ENCODE results near the gene PALLD. TPM values are rescaled to one million over a fixed set of nuclear protein-coding genes. Genes with fewer than 3 reads are reported as not detected.

PALLD gene
- total and polyA plus RNA-seq, 2 experiments from 2014 or later, result 17.9 to 30.5 TPM

DNA sequence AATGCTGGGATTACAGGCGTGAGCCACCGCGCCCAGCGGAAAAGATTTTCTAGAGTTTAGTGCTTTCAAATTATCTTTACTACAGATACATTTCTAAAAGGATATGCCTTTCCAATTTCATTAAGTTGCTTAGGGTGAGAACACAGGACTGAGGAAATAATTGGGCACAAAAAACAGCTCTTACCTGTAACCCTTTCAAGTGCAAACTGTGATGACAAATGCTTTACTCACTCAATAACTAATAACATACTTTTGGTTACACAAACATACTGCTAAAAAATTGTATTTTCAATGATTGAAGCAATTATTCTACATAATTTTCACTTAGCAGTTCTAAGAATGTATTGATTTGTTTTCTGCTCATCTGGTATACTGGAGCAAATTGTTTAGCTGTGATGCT is 40.2 kb downstream of the PALLD start:
- H3K9me3 ChIP-seq (ENCODE audit: low read depth), result no peaks in the 10 kb centered on the region
- peaks cover 25% of the 10 kb centered on the region; the same call in 1 of the 2 replicates for H3F3A ChIP-seq (ENCODE audit: insufficient read depth)
- no peaks in the 10 kb centered on the region for H3K27me3 ChIP-seq (replicated peaks; ENCODE audit: insufficient read depth)
- no peak for DNase-seq
- 0 out of 2 replicates have a peak overlapping the region, but pooled peaks have one; percentile 13 for H3K27ac ChIP-seq
- in situ Hi-C loops (cut with MboI), result no loop called here
- TF ChIP-seq EZH2 (IDR thresholded peaks at IDR 0.05; ENCODE audit: insufficient read depth, poor library complexity, severe bottlenecking) (no peak), EZH2phosphoT487 (IDR thresholded peaks at IDR 0.05; ENCODE audit: insufficient read depth, low read depth) (no peak)
- 96 to 100% methylated on average over 4 of the region's 4 CpGs for WGBS, 2 experiments (ENCODE audit: low coverage in 1 of 2, low lambda C conversion rate in 2 of 2, missing lambda C conversion rate in 2 of 2)
- no peak overlapping the region for H3K9ac ChIP-seq
- no peak overlapping the region for H3K4me3 ChIP-seq
- H3K4me1 ChIP-seq (ENCODE audit: insufficient read depth), result peaks cover 35% of the 10 kb centered on the region
- peak overlapping the region; percentile 25 for H3K4me2 ChIP-seq (ENCODE audit: unreplicated experiment)
- H3K79me2 ChIP-seq (ENCODE audit: insufficient read depth), result no peaks in the 10 kb centered on the region
- H3K36me3 ChIP-seq (ENCODE audit: low read depth), result no peaks in the 10 kb centered on the region
- H4K20me1 ChIP-seq (ENCODE audit: insufficient read depth), result no peaks in the 10 kb centered on the region
- H3K9me2 ChIP-seq (ENCODE audit: insufficient read depth), result no peaks in the 10 kb centered on the region
- H2AFZ ChIP-seq, result no peak overlapping the region

DNA sequence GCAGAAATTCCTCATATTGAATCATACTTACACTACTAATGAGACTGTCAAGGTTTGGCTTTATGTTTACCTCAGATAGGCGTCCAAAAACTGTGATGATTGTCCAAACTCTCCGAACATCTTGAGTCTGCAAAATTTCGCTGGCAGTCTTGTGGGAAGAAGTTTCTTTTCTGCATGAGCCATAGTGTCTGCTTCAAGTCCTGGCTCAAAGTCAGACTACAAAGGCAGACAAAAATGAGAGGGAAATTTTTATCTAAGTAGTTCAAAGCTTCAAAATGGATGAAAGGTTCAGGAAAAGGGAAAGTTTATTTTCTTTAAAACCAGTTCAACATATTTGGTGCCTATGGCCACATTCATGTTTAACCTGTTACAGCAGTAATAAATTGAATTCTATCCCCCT is 40.7 kb downstream of the PALLD start:
- H3K27me3 ChIP-seq (replicated peaks; ENCODE audit: insufficient read depth), result no peaks in the 10 kb centered on the region
- no peaks in the 10 kb centered on the region for H3K9me2 ChIP-seq (ENCODE audit: insufficient read depth)
- no peaks in the 10 kb centered on the region for H4K20me1 ChIP-seq (ENCODE audit: insufficient read depth)
- H3K9ac ChIP-seq, result no peak overlapping the region
- H2AFZ ChIP-seq, result peak overlapping the region; percentile 43
- H3K9me3 ChIP-seq (ENCODE audit: low read depth), result no peaks in the 10 kb centered on the region
- peak; percentile 70 for DNase-seq
- no peak for TF ChIP-seq EZH2phosphoT487 (IDR thresholded peaks at IDR 0.05; ENCODE audit: insufficient read depth, low read depth)
- no peak for TF ChIP-seq EZH2 (IDR thresholded peaks at IDR 0.05; ENCODE audit: insufficient read depth, poor library complexity, severe bottlenecking)
- no peak overlapping the region for H3K4me3 ChIP-seq
- WGBS, 2 experiments (ENCODE audit: low coverage in 1 of 2, low lambda C conversion rate in 2 of 2, missing lambda C conversion rate in 2 of 2), result 6 to 18% methylated on average over 3 of the region's 3 CpGs
- peak overlapping the region; percentile 25 for H3K4me2 ChIP-seq (ENCODE audit: unreplicated experiment)
- peaks cover 35% of the 10 kb centered on the region for H3K4me1 ChIP-seq (ENCODE audit: insufficient read depth)
- H3K27ac ChIP-seq, result 0 out of 2 replicates have a peak overlapping the region, but pooled peaks have one; percentile 13
- peaks cover 25% of the 10 kb centered on the region; the same call in 1 of the 2 replicates for H3F3A ChIP-seq (ENCODE audit: insufficient read depth)
- in situ Hi-C loops (cut with MboI), result no loop called here
- H3K79me2 ChIP-seq (ENCODE audit: insufficient read depth), result no peaks in the 10 kb centered on the region
- no peaks in the 10 kb centered on the region for H3K36me3 ChIP-seq (ENCODE audit: low read depth)

DNA sequence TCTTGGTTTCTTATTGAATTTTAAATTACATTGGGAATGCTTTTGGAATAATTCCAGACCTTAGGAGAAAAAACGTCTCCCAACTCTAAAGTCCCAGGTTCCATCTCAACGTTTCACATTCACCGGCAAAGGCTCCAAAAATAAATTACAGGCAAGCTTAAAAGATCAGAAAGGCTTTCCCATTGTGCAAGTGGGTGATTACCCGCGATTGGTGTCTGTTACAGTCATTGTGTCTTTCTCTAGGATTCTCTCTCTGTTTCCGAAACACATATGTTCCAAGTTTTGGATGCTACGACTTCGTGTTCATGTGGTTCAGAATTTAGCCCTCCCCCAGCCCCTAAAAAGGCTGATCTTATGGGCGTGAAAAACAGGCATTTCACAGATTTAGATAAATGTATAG is 41.8 kb downstream of the PALLD start:
- no peaks in the 10 kb centered on the region for H3K9me3 ChIP-seq (ENCODE audit: low read depth)
- H3K4me3 ChIP-seq, result no peak overlapping the region
- WGBS, 2 experiments (ENCODE audit: low coverage in 1 of 2, low lambda C conversion rate in 2 of 2, missing lambda C conversion rate in 2 of 2), result 85 to 87% methylated on average over 9 of the region's 9 CpGs
- H3F3A ChIP-seq (ENCODE audit: insufficient read depth), result peaks cover 25% of the 10 kb centered on the region; the same call in 1 of the 2 replicates
- DNase-seq, result no peak
- no peak for TF ChIP-seq EZH2phosphoT487 (IDR thresholded peaks at IDR 0.05; ENCODE audit: insufficient read depth, low read depth)
- no peak for TF ChIP-seq EZH2 (IDR thresholded peaks at IDR 0.05; ENCODE audit: insufficient read depth, poor library complexity, severe bottlenecking)
- H3K36me3 ChIP-seq (ENCODE audit: low read depth), result no peaks in the 10 kb centered on the region
- no peaks in the 10 kb centered on the region for H3K79me2 ChIP-seq (ENCODE audit: insufficient read depth)
- peaks cover 35% of the 10 kb centered on the region for H3K4me1 ChIP-seq (ENCODE audit: insufficient read depth)
- no peaks in the 10 kb centered on the region for H3K27me3 ChIP-seq (replicated peaks; ENCODE audit: insufficient read depth)
- no peaks in the 10 kb centered on the region for H4K20me1 ChIP-seq (ENCODE audit: insufficient read depth)
- no peak overlapping the region for H3K4me2 ChIP-seq (ENCODE audit: unreplicated experiment)
- in situ Hi-C loops (cut with MboI), result no loop called here
- H3K27ac ChIP-seq, result no peak overlapping the region
- H2AFZ ChIP-seq, result no peak overlapping the region
- H3K9me2 ChIP-seq (ENCODE audit: insufficient read depth), result no peaks in the 10 kb centered on the region
- no peak overlapping the region for H3K9ac ChIP-seq

DNA sequence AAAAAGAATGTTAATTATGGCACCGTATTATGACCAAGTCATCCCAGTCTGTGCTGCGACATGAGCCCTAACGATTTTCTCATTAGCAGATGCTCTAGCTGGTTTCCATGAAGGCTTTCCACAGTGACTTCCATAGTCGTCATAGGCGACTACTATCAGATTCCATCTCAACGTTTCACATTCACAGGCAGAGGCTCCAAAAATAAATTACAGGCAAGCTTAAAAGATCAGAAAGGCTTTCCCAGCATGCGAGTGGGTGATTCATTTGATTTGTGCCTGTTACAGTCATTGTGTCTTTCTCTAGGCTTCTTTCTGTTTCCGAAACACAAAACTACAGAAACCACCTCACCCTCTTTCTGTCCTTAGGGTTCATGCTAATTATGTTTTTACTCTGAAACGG is 43.2 kb downstream of the PALLD start:
- Histone ChIP-seq H3K4me2 (ENCODE audit: unreplicated experiment) (peak overlapping the region; percentile 70), H4K20me1 (ENCODE audit: insufficient read depth) (no peaks in the 10 kb centered on the region), H3F3A (ENCODE audit: insufficient read depth) (peaks cover 25% of the 10 kb centered on the region; the same call in 1 of the 2 replicates), H3K27ac (peak overlapping the region; percentile 69), H3K79me2 (ENCODE audit: insufficient read depth) (no peaks in the 10 kb centered on the region), H3K9ac (peak overlapping the region; percentile 6; the same call in 1 of the 2 replicates), H3K4me1 (ENCODE audit: insufficient read depth) (peaks cover 35% of the 10 kb centered on the region), H3K36me3 (ENCODE audit: low read depth) (no peaks in the 10 kb centered on the region), H3K9me2 (ENCODE audit: insufficient read depth) (no peaks in the 10 kb centered on the region), H3K27me3 (replicated peaks; ENCODE audit: insufficient read depth) (no peaks in the 10 kb centered on the region), H3K4me3 (peak overlapping the region; percentile 42), H3K9me3 (ENCODE audit: low read depth) (no peaks in the 10 kb centered on the region), H2AFZ (peak overlapping the region; percentile 6; the same call in 1 of the 2 replicates)
- in situ Hi-C loops (cut with MboI), result no loop called here
- TF ChIP-seq EZH2phosphoT487 (IDR thresholded peaks at IDR 0.05; ENCODE audit: insufficient read depth, low read depth), result no peak
- no peak for TF ChIP-seq EZH2 (IDR thresholded peaks at IDR 0.05; ENCODE audit: insufficient read depth, poor library complexity, severe bottlenecking)
- 44 to 49% methylated on average over 9 of the region's 9 CpGs for WGBS, 2 experiments (ENCODE audit: low coverage in 1 of 2, low lambda C conversion rate in 2 of 2, missing lambda C conversion rate in 2 of 2)
- peak; percentile 82 for DNase-seq

Data from GM23248 (cell line).